PFSK-1 (cell line): ENCODE measurements around the gene MAP2.

Experiments used
- FOXP2 ChIP-seq: optimal IDR thresholded peaks from 2 replicates; pipeline ENCODE3; 2011; ENCODE audit warnings: borderline replicate concordance, control low read depth, inconsistent platforms; ENCODE audit not compliant: insufficient read depth; ENCODE audit errors: extremely low read length, extremely low read depth
- POLR2AphosphoS5 ChIP-seq: IDR thresholded peaks from 2 replicates; pipeline ENCODE4 v1.6.1; 2012; ENCODE audit warnings: low read depth, mild to moderate bottlenecking, control low read depth, low read length, moderate library complexity
- SIN3A ChIP-seq: IDR thresholded peaks from 2 replicates; pipeline ENCODE4 v1.6.1; 2012; ENCODE audit warnings: mild to moderate bottlenecking, low read length, moderate library complexity, borderline replicate concordance; ENCODE audit not compliant: insufficient read depth
- TAF1 ChIP-seq: IDR thresholded peaks from 2 replicates; pipeline ENCODE4 v1.6.1; 2012; ENCODE audit warnings: low read length, control low read depth, borderline replicate concordance; ENCODE audit not compliant: insufficient read depth

- TF ChIP-seq SIN3A (no peak), POLR2AphosphoS5 (no peak), TAF1 (no peak), FOXP2 (no peak)
Measured at GRCh38 chr2:209547726-209548125, 123.9 kb downstream of the MAP2 start.
